ENCODE results near the gene PREPL.

PREPL gene

GRCh38 chr2:44348400-44348799, 12.9 kb downstream of the PREPL start:
- Histone ChIP-seq H3K4me3 (no peak overlapping the region), H3K9me3 (no peaks in the 10 kb centered on the region), H3K36me3 (peaks cover 3 to 15% (median 8%) of the 10 kb centered on the region in 3 donors), H3K27me3 (no peaks in the 10 kb centered on the region), H3K4me1 (peaks cover 0 to 71% (median 30%) of the 10 kb centered on the region in 4 donors), H3K27ac (peak overlapping the region; percentile 40 to 60)
- no peak for DNase-seq
- TF ChIP-seq CTCF (IDR thresholded peaks at IDR 0.05) = no peak
- intact Hi-C loops (cut with DNase I; ENCODE audit: low total_unique reads) = no loop called here

- TF ChIP-seq CTCF (IDR thresholded peaks at IDR 0.05) = no peak
- Histone ChIP-seq H3K36me3 (peaks cover 12 to 23% (median 16%) of the 10 kb centered on the region in 3 donors), H3K4me3 (no peak overlapping the region), H3K27me3 (no peaks in the 10 kb centered on the region), H3K27ac (peak overlapping the region in 1 of 2 donors; percentile 60), H3K4me1 (peaks cover 0 to 64% (median 30%) of the 10 kb centered on the region in 4 donors), H3K9me3 (no peaks in the 10 kb centered on the region)
- intact Hi-C loops (cut with DNase I; ENCODE audit: low total_unique reads) = no loop called here
- DNase-seq = no peak
These were observed 13.8 kb downstream of the PREPL start for GRCh38 chr2:44347526-44347925.

- Histone ChIP-seq H3K4me3 (no peak overlapping the region), H3K9me3 (no peaks in the 10 kb centered on the region), H3K36me3 (peaks cover 46 to 57% (median 55%) of the 10 kb centered on the region in 3 donors), H3K27me3 (no peaks in the 10 kb centered on the region), H3K27ac (no peak overlapping the region), H3K4me1 (peaks cover 0 to 19% (median 7%) of the 10 kb centered on the region in 4 donors)
- TF ChIP-seq CTCF (IDR thresholded peaks at IDR 0.05) = no peak
- DNase-seq = no peak
- intact Hi-C loops (cut with DNase I; ENCODE audit: low total_unique reads) = no loop called here
These were observed 18.4 kb downstream of the PREPL start for GRCh38 chr2:44342854-44343253.

GRCh38 chr2:44335806-44336538, 25.3 kb downstream of the PREPL start:
- Histone ChIP-seq H3K27ac (no peak overlapping the region), H3K27me3 (no peaks in the 10 kb centered on the region), H3K4me1 (peaks cover 0 to 22% (median 0%) of the 10 kb centered on the region in 4 donors), H3K4me3 (no peak overlapping the region), H3K36me3 (peaks cover 46 to 66% (median 53%) of the 10 kb centered on the region in 3 donors), H3K9me3 (no peaks in the 10 kb centered on the region)
- no peak for TF ChIP-seq CTCF (IDR thresholded peaks at IDR 0.05)
- DNase-seq = no peak
- intact Hi-C loops (cut with DNase I; ENCODE audit: low total_unique reads) = no loop called here

GRCh38 chr2:44333994-44334393, 27.3 kb downstream of the PREPL start:
- Histone ChIP-seq H3K4me3 (no peak overlapping the region), H3K27ac (no peak overlapping the region), H3K27me3 (no peaks in the 10 kb centered on the region), H3K4me1 (peaks cover 0 to 22% (median 0%) of the 10 kb centered on the region in 4 donors), H3K9me3 (no peaks in the 10 kb centered on the region), H3K36me3 (peaks cover 35 to 72% (median 50%) of the 10 kb centered on the region in 3 donors)
- no peak for DNase-seq
- intact Hi-C loops (cut with DNase I; ENCODE audit: low total_unique reads) = no loop called here
- TF ChIP-seq CTCF (IDR thresholded peaks at IDR 0.05) = no peak

Data from tibial artery (tissue), 4 donors.